Left ventricle myocardium inferior (tissue), 1 donor: Measurements from ENCODE around the gene SHANK3. TPM values are rescaled to one million over a fixed set of nuclear protein-coding genes. Genes with fewer than 3 reads are reported as not detected.

Source experiments
- DNase-seq: peaks from one replicate; pipeline ENCODE4 v3.0.0-alpha.2; 2020
- H3K27ac ChIP-seq: fragments of 200-600 bp; replicated peaks from 2 replicates; pipeline ENCODE4 v1.8.0; 2021
- H3K27me3 ChIP-seq: fragments of 200-600 bp; 2 replicates; pipeline ENCODE4 v1.8.0; 2021; ENCODE audit warnings: low read depth
- H3K36me3 ChIP-seq: fragments of 200-600 bp; 2 replicates; pipeline ENCODE4 v1.8.0; 2021
- H3K4me1 ChIP-seq: fragments of 200-600 bp; 2 replicates; pipeline ENCODE4 v1.8.0; 2021
- H3K4me3 ChIP-seq: fragments of 200-600 bp; 2 replicates; pipeline ENCODE4 v1.8.0; 2021; ENCODE audit warnings: mild to moderate bottlenecking, moderate library complexity
- H3K9me3 ChIP-seq: fragments of 200-600 bp; replicated peaks from 2 replicates; pipeline ENCODE4 v1.8.0; 2021
- intact Hi-C: fragments of 100-400 bp; cut with micrococcal nuclease; formaldehyde crosslinking; loops from one replicate; pipeline ENCODE4 v1.11.0; 2022
- total RNA-seq: library from RNA; stranded (reverse); fragmentation: NEBNext Ultra II Directional; extraction: Animal tissue kit (Norgen Biotek cat#: 25700); gene quantifications from one replicate; pipeline ENCODE4 v1.2.1, GENCODE V29; 2021
- TF ChIP-seq, protein P1 (sequence below): fragments of 200-600 bp; IDR thresholded peaks from 2 replicates; pipeline ENCODE4 v1.8.0; 2021; ENCODE audit warnings: antibody characterized with exemption, mild to moderate bottlenecking, borderline replicate concordance
- donor health status: DM: no; HTN: yes; CAD: no; lungs with severe emphysema.

The SHANK3 gene
- total RNA-seq, 1 donor from 2014 or later, result 23.1 TPM

GRCh38 chr22:50696251-50696798 is 23.7 kb downstream of the SHANK3 start:
- Histone ChIP-seq H3K9me3 (peaks cover 4% of the 10 kb centered on the region), H3K27ac (peak overlapping the region; percentile 41), H3K4me3 (peak overlapping the region; percentile 67), H3K4me1 (peaks cover 90% of the 10 kb centered on the region), H3K27me3 (no peaks in the 10 kb centered on the region), H3K36me3 (peaks cover 18% of the 10 kb centered on the region)
- intact Hi-C loops, result no loop called here
- TF ChIP-seq, protein P1, sequence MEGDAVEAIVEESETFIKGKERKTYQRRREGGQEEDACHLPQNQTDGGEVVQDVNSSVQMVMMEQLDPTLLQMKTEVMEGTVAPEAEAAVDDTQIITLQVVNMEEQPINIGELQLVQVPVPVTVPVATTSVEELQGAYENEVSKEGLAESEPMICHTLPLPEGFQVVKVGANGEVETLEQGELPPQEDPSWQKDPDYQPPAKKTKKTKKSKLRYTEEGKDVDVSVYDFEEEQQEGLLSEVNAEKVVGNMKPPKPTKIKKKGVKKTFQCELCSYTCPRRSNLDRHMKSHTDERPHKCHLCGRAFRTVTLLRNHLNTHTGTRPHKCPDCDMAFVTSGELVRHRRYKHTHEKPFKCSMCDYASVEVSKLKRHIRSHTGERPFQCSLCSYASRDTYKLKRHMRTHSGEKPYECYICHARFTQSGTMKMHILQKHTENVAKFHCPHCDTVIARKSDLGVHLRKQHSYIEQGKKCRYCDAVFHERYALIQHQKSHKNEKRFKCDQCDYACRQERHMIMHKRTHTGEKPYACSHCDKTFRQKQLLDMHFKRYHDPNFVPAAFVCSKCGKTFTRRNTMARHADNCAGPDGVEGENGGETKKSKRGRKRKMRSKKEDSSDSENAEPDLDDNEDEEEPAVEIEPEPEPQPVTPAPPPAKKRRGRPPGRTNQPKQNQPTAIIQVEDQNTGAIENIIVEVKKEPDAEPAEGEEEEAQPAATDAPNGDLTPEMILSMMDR, result no peak
- DNase-seq, result peak; percentile 12

DNA sequence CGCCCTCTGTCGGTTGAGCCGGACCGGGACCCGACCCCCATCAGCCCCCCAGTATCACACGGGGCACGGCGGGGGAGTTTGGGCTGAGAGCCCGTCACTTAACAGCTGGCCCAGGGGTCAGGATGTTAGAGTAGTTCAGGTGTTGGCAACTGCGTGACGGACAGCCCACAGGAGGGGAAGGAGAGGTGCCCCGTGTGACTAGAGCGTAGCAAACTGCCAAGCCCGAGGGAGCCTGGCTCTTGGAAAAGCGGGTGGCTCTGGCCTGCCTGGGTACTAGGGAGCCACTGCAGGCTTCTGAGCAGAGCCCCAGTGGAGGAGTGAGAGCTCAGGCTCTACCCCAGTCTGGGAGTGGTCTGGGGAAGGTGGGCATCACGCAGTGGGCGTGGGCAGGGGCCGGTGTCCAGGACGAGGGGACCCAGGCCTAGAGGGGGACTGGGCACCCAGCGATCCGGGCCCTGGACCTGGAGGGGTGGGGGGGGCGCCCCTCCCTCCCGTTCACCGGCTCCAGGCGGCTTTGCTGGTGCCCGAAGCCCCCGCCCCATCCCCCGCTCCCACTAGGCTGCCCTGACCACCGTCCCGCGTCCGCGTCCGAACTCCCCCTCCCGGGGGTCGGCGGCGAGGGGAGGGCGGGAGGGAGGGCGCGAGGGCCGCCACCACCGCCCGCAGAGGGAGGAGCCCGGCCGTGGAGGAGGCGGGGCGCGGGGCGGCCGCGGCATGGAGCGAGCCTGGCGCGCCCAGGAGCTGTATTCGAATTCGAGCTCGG is 24.4 kb downstream of the SHANK3 start:
- intact Hi-C loops, result no loop called here
- Histone ChIP-seq H3K27ac (peak overlapping the region; percentile 41), H3K9me3 (no peaks in the 10 kb centered on the region), H3K4me1 (peaks cover 93% of the 10 kb centered on the region), H3K4me3 (peak overlapping the region; percentile 67), H3K36me3 (peaks cover 18% of the 10 kb centered on the region), H3K27me3 (no peaks in the 10 kb centered on the region)
- TF ChIP-seq, protein P1, result peak; percentile 59
- peak; percentile 20 for DNase-seq

- Histone ChIP-seq H3K9me3 (no peaks in the 10 kb centered on the region), H3K4me3 (peak overlapping the region; percentile 67), H3K27ac (peak overlapping the region; percentile 56), H3K36me3 (peaks cover 24% of the 10 kb centered on the region), H3K27me3 (no peaks in the 10 kb centered on the region), H3K4me1 (peaks cover 93% of the 10 kb centered on the region)
- DNase-seq, result peak; percentile 12
- TF ChIP-seq, protein P1, result no peak
- intact Hi-C loops, result no loop called here
These were observed 25.3 kb downstream of the SHANK3 start for GRCh38 chr22:50697667-50698506.

DNA sequence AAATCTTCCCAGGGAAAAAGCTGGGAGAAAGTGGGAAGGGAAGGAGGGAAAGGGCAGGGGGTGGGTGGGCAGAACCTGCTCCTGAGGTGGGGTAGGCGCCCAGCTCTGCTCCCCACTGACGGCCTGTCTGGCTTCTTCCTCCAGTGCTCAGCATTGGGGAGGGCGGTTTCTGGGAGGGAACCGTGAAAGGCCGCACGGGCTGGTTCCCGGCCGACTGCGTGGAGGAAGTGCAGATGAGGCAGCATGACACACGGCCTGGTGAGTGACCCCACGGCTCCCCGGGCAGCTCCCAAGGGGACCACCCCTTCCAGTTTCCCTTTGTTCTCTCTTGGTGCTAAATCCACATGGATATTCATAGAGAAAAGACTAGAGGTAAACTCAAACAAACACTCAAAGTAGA is 25.9 kb downstream of the SHANK3 start:
- Histone ChIP-seq H3K9me3 (no peaks in the 10 kb centered on the region), H3K27ac (peak overlapping the region; percentile 56), H3K27me3 (no peaks in the 10 kb centered on the region), H3K36me3 (peaks cover 30% of the 10 kb centered on the region), H3K4me1 (peaks cover 91% of the 10 kb centered on the region), H3K4me3 (no peak overlapping the region)
- TF ChIP-seq, protein P1, result no peak
- intact Hi-C loops, result no loop called here
- peak; percentile 19 for DNase-seq

DNA sequence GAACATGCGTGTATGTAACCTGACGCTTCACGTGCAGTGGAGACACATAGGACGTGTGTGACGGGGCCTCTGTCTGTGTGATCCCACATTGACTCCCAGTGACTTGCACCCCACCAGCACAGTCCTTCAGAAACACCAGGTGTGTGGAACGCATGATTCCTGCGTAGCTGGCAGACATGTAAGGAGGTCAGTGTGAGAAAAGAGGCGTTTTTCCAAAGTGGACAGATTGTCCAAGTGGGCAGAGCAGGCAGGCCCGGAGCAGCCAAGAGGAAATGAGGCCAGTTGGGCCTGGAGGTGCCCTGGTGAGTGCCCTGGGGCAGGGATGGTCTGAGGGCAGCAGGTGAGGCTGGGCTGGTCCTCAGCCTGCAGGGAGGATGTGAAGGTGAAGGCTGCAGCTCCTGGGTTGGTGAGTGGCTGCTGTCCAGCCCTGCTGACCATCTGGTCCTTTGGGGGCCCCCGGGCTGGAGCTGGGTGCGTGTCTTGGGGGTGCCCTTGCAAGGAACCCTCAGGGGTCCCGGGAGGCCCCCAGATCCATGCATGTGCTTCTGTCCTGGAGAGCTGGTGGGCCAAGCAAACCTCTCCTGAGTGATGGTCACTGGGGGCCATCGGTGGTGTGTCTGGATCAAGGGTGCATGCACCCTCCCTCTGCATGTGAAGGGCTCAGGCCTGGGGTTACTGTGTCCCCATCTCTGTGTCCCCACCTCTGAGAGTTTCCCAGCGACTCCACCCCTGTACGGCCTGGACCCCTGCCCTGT is 26.6 kb downstream of the SHANK3 start:
- peak; percentile 13 for DNase-seq
- H3K27ac ChIP-seq, result peak overlapping the region; percentile 56
- H3K9me3 ChIP-seq, result no peaks in the 10 kb centered on the region
- H3K4me3 ChIP-seq, result no peak overlapping the region
- peaks cover 36% of the 10 kb centered on the region for H3K36me3 ChIP-seq
- TF ChIP-seq, protein P1, result no peak
- no peaks in the 10 kb centered on the region for H3K27me3 ChIP-seq
- peaks cover 91% of the 10 kb centered on the region for H3K4me1 ChIP-seq
- intact Hi-C loops, result no loop called here
